K562 (cell line): ENCODE data around the gene CCDC183. TPM values are rescaled to one million over a fixed set of nuclear protein-coding genes. Genes with fewer than 3 reads are reported as not detected.

Source experiments
- ATAC-seq: fragments of 200-7000 bp; cut with Tn5 transposase; 3 replicates; pipeline ENCODE4 v1.9.1; 2020; ENCODE audit warnings: moderate library complexity
- BruUV-seq: library from RNA; stranded (reverse); fragments of 400-500 nt; replicated peaks from 2 replicates; lab custom pipeline; 2021; lab: Mats Ljungman, UMichigan
- CTCF ChIA-PET: fragments of 300-600 bp; formaldehyde crosslinking; extraction: SDS; loops from one replicate; lab custom pipeline; 2021; ENCODE audit warnings: low intra/inter-chr PET ratio; lab: Yijun Ruan, JAX
- POLR2A ChIA-PET: fragments of 300-600, 350-650 bp; sonication (Branson Sonifier 250); formaldehyde crosslinking; extraction: SDS; loops from one replicate; lab custom pipeline; 2021; ENCODE audit warnings: antibody characterized with exemption, inconsistent platforms; lab: Yijun Ruan, JAX
- DNase-seq, 4 experiments: peaks; one replicate each; pipeline versions ENCODE4 v3.0.0 to v3.0.0-alpha.2; 2011 to 2018; ENCODE audit warnings: low spot score in 3 of 4, mixed read lengths in 3 of 4; ENCODE audit errors: extremely low read depth in 1 of 4
- FAIRE-seq: peaks from 2 replicates; lab custom pipeline; 2011; peaks lifted over from hg19 to GRCh38; lab: Jason Lieb, UNC
- H2AFZ ChIP-seq: 2 replicates; pipeline ENCODE4 v1.6.0; 2011; ENCODE audit warnings: low read depth, low read length, control low read depth, inconsistent platforms
- H3K27ac ChIP-seq: fragments of 200-600 bp; 3 replicates; pipeline ENCODE4 v1.8.0; 2011; ENCODE audit warnings: low read depth, mild to moderate bottlenecking, control low read depth, inconsistent platforms, low read length, moderate library complexity, mixed read lengths; ENCODE audit errors: extremely low read depth
- H3K27me3 ChIP-seq, 2 experiments: fragments of 300-600 bp in 1 of 2; 2 replicates in 1 of 2; 3 replicates in 1 of 2; pipeline versions ENCODE4 v1.6.0 to v1.8.0; 2011; ENCODE audit warnings: inconsistent platforms in 2 of 2, low read length in 2 of 2, mild to moderate bottlenecking in 1 of 2, mixed read lengths in 1 of 2, moderate library complexity in 1 of 2; ENCODE audit not compliant: control insufficient read depth in 2 of 2, insufficient read depth in 2 of 2
- H3K36me3 ChIP-seq: fragments of 300-600 bp; 3 replicates; pipeline ENCODE4 v1.8.0; 2011; ENCODE audit warnings: mild to moderate bottlenecking, low read length, inconsistent platforms; ENCODE audit not compliant: control insufficient read depth, insufficient read depth
- H3K4me1 ChIP-seq, 2 experiments: fragments of 200-600 bp in 1 of 2; replicated peaks in 1 of 2; 2 replicates in 1 of 2; 3 replicates in 1 of 2; pipeline versions ENCODE4 v1.5.1 to v1.8.0; 2011; ENCODE audit warnings: inconsistent platforms in 2 of 2, low read length in 2 of 2, mild to moderate bottlenecking in 1 of 2, mixed read lengths in 1 of 2, moderate library complexity in 1 of 2; ENCODE audit not compliant: control insufficient read depth in 2 of 2, insufficient read depth in 2 of 2
- H3K4me2 ChIP-seq: 2 replicates; pipeline ENCODE4 v1.6.1; 2011; ENCODE audit warnings: low read length, control low read depth, inconsistent platforms, mixed read lengths; ENCODE audit not compliant: insufficient read depth
- H3K4me3 ChIP-seq: fragments of 200-600 bp; sonication (generic), shearing (Covaris generic); 2 replicates; pipeline ENCODE4 v1.5.1; 2016; ENCODE audit warnings: control low read depth, inconsistent platforms
- H3K79me2 ChIP-seq: fragments of 200-600 bp; 3 replicates; pipeline ENCODE4 v1.8.0; 2011; ENCODE audit warnings: low read length, inconsistent platforms; ENCODE audit not compliant: control insufficient read depth, insufficient read depth
- H3K9ac ChIP-seq, 2 experiments: 2 replicates each; pipeline versions ENCODE4 v1.6.0 to v1.6.1; 2011; ENCODE audit warnings: low read depth in 2 of 2, low read length in 2 of 2, control low read depth in 1 of 2, inconsistent platforms in 1 of 2, mild to moderate bottlenecking in 1 of 2, mixed read lengths in 1 of 2; ENCODE audit not compliant: insufficient read depth in 1 of 2
- H3K9me1 ChIP-seq: one replicate; pipeline ENCODE4 v1.6.0; 2011; ENCODE audit warnings: inconsistent platforms, mild to moderate bottlenecking, low read length, moderate library complexity; ENCODE audit not compliant: control insufficient read depth, insufficient read depth
- H3K9me3 ChIP-seq: replicated peaks from 2 replicates; pipeline ENCODE4 v1.5.1; 2011; ENCODE audit warnings: low read depth, low read length, inconsistent platforms; ENCODE audit not compliant: control insufficient read depth, insufficient read depth
- H4K20me1 ChIP-seq: replicated peaks from 2 replicates; pipeline ENCODE4 v1.6.1; 2011; ENCODE audit warnings: low read length, inconsistent platforms, mixed read lengths; ENCODE audit not compliant: control insufficient read depth, insufficient read depth
- BRD4 ChIP-seq: fragments of 200-600 bp; sonication (generic); IDR thresholded peaks from 2 replicates; pipeline ENCODE4 v1.6.1; 2017; ENCODE audit warnings: inconsistent platforms
- BRD9 ChIP-seq: fragments of 450-650 bp; IDR thresholded peaks from 2 replicates; pipeline ENCODE4 v1.6.1; 2018; ENCODE audit warnings: low read depth; ENCODE audit not compliant: partially characterized antibody
- GTF2A2 ChIP-seq: IDR thresholded peaks from 2 replicates; pipeline ENCODE4 v1.6.1; 2016; ENCODE audit warnings: mild to moderate bottlenecking, missing genetic modification characterization, missing compliant biosample characterization
- HIVEP1 ChIP-seq: fragments of 250-450 bp; sonication (Bioruptor Pico); IDR thresholded peaks from 2 replicates; pipeline ENCODE4 v1.4.0; 2020; ENCODE audit warnings: mild to moderate bottlenecking
- SMARCA4 ChIP-seq: fragments of 450-650 bp; IDR thresholded peaks from 2 replicates; pipeline ENCODE4 v1.6.1; 2016
- TAL1 ChIP-seq: fragments of 450-650 bp; IDR thresholded peaks from 2 replicates; pipeline ENCODE4 v1.6.1; 2016; ENCODE audit warnings: mild to moderate bottlenecking
- TARDBP ChIP-seq: fragments of 450-650 bp; IDR thresholded peaks from 2 replicates; pipeline ENCODE4 v1.6.1; 2016
- TEAD4 ChIP-seq, 2 experiments: sonication (generic) in 1 of 2; formaldehyde crosslinking in 1 of 2; IDR thresholded peaks; 2 replicates each; pipeline versions ENCODE4 v1.6.1 to v1.8.0; 2012 to 2022; ENCODE audit warnings: borderline replicate concordance in 1 of 2, inconsistent platforms in 1 of 2, low read length in 1 of 2, mild to moderate bottlenecking in 1 of 2, missing genetic modification reagents in 1 of 2
- ZBTB1 ChIP-seq: sonication (generic); formaldehyde crosslinking; IDR thresholded peaks from 2 replicates; pipeline ENCODE4 v1.8.1; 2023; ENCODE audit warnings: missing genetic modification reagents, low read depth, mild to moderate bottlenecking, borderline replicate concordance
- ZBTB7A ChIP-seq: IDR thresholded peaks from 2 replicates; pipeline ENCODE4 v1.6.1; 2011; ENCODE audit warnings: low read depth, mild to moderate bottlenecking, low read length, moderate library complexity, borderline replicate concordance; ENCODE audit not compliant: control insufficient read depth
- WGBS: fragments of 100-300 bp; shearing (Covaris generic); methylation state at CpG from one replicate; pipeline ENCODE4 v1.1.6; 2016; ENCODE audit warnings: low coverage, mixed read lengths; ENCODE audit not compliant: insufficient coverage; ENCODE audit errors: missing lambda C conversion rate; 5-methylcytosine and 5-hydroxymethylcytosine counted together
- in situ Hi-C: fragments of 300-500 bp; cut with MboI; formaldehyde crosslinking; loops from 4 replicates; pipeline ENCODE4 v1.15.0; 2018; ENCODE audit warnings: inconsistent platforms, mixed read lengths
- intact Hi-C: fragments of 100-400 bp; cut with micrococcal nuclease; formaldehyde crosslinking; loops from 2 replicates; pipeline ENCODE4 v1.14.2; 2022
- polyA plus RNA-seq, 8 experiments: library from polyadenylated mRNA; depleted of rRNA in 4 of 8; stranded (reverse) in 5 of 8; unstranded in 3 of 8; fragments of >200 nt; fragmentation: Nextera tagmentation in 2 of 8; fragmentation: Illumina TruSeq in 1 of 8; extraction: Ambion mirVana in 2 of 8; extraction: Trizol in 1 of 8; gene quantifications; 2 replicates each; pipeline versions ENCODE4 v1.2.1 to v1.2.3, GENCODE V29; 2011 to 2014; ENCODE audit warnings: inconsistent platforms in 1 of 8, missing spikeins in 1 of 8
- total RNA-seq, 7 experiments: library from RNA; depleted of rRNA in 6 of 7; stranded (reverse); fragments of >200 nt in 6 of 7; fragmentation: Illumina TruSeq in 2 of 7; extraction: Trizol in 2 of 7; gene quantifications; 2 replicates each; pipeline versions ENCODE4 v1.2.1 to v1.2.3, GENCODE V29; 2011 to 2021; ENCODE audit warnings: low replicate concordance in 1 of 7
- TF ChIP-seq, protein P1 (sequence below): sonication (generic); formaldehyde crosslinking; IDR thresholded peaks from 2 replicates; pipeline ENCODE4 v1.8.0; 2022; ENCODE audit warnings: missing genetic modification reagents, mild to moderate bottlenecking, borderline replicate concordance
- TF ChIP-seq, protein P2 (sequence below): fragments of 450-650 bp; IDR thresholded peaks from 2 replicates; pipeline ENCODE4 v1.6.1; 2018; ENCODE audit not compliant: partially characterized antibody
- TF ChIP-seq, protein P3 (sequence below): fragments of 250-450 bp; sonication (Bioruptor Pico); IDR thresholded peaks from 2 replicates; pipeline ENCODE4 v1.8.0; 2022; ENCODE audit warnings: moderate library complexity, mild to moderate bottlenecking, inconsistent platforms

The CCDC183 gene
- total and polyA plus RNA-seq, 9 of the 15 experiments (the other 6 are each of a cell fraction or from before 2014, with no cell fraction given): 0.21 to 0.60 (median 0.29) TPM; not detected in 4

DNA sequence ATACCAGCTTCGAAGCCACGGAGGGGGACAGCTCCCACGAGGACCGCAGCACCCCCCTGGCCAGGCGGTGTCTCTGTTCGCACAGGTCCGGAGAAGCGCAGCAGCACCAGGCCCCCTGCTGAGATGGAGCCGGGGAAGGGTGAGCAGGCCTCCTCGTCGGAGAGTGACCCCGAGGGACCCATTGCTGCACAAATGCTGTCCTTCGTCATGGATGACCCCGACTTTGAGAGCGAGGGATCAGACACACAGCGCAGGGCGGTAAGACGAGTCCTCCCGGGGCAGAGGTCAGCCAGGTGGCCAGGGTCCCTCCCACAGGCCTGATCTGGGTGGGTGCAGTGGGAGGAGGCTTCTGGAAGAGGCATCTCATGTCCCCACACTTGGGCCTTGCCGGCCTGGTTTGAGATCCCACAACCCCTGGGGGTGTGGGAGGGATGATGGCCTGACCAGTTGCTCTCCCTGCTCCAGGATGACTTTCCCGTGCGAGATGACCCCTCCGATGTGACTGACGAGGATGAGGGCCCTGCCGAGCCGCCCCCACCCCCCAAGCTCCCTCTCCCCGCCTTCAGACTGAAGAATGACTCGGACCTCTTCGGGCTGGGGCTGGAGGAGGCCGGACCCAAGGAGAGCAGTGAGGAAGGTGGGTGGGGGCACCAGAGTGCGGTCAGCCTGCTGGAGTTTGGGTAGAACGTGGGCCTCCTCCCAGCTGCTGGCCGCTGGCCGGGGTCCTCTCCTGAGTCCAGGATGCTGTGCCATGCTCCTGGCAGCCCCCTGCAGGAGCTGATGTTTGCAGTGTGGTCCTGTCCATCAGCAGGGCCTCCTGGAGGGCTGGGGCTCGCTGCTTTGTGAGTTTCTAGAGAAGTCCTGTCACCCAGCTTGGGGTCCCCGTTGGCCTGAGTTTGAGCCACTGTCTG is 43.3 kb downstream of the CCDC183 start:
- CTCF ChIA-PET: no interaction called here
- intact Hi-C loops (loop anchor here (2.0 kb wide), 1 partner anchor 53 kb away; no protein-coding TSS in a partner anchor), in situ Hi-C loops (no loop called here)
- TF ChIP-seq ZBTB1 (CRISPR knock-in tag) (no peak), GTF2A2 (tag) (no peak), HIVEP1 (CRISPR knock-in tag) (no peak), ZBTB7A (0 out of 2 replicates have a peak, but pooled peaks have one; percentile 44), BRD9 (no peak), TAL1 (no peak), BRD4 (no peak), TEAD4 (IDR thresholded peaks at IDR 0.05; ENCODE audit: low read length) (no peak), TEAD4 (CRISPR knock-in tag; IDR thresholded peaks at IDR 0.05; ENCODE audit: borderline replicate concordance) (no peak), TARDBP (no peak), SMARCA4 (no peak)
- TF ChIP-seq, protein P1, sequence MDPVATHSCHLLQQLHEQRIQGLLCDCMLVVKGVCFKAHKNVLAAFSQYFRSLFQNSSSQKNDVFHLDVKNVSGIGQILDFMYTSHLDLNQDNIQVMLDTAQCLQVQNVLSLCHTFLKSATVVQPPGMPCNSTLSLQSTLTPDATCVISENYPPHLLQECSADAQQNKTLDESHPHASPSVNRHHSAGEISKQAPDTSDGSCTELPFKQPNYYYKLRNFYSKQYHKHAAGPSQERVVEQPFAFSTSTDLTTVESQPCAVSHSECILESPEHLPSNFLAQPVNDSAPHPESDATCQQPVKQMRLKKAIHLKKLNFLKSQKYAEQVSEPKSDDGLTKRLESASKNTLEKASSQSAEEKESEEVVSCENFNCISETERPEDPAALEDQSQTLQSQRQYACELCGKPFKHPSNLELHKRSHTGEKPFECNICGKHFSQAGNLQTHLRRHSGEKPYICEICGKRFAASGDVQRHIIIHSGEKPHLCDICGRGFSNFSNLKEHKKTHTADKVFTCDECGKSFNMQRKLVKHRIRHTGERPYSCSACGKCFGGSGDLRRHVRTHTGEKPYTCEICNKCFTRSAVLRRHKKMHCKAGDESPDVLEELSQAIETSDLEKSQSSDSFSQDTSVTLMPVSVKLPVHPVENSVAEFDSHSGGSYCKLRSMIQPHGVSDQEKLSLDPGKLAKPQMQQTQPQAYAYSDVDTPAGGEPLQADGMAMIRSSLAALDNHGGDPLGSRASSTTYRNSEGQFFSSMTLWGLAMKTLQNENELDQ (CRISPR knock-in tag): no peak
- TF ChIP-seq, protein P2, sequence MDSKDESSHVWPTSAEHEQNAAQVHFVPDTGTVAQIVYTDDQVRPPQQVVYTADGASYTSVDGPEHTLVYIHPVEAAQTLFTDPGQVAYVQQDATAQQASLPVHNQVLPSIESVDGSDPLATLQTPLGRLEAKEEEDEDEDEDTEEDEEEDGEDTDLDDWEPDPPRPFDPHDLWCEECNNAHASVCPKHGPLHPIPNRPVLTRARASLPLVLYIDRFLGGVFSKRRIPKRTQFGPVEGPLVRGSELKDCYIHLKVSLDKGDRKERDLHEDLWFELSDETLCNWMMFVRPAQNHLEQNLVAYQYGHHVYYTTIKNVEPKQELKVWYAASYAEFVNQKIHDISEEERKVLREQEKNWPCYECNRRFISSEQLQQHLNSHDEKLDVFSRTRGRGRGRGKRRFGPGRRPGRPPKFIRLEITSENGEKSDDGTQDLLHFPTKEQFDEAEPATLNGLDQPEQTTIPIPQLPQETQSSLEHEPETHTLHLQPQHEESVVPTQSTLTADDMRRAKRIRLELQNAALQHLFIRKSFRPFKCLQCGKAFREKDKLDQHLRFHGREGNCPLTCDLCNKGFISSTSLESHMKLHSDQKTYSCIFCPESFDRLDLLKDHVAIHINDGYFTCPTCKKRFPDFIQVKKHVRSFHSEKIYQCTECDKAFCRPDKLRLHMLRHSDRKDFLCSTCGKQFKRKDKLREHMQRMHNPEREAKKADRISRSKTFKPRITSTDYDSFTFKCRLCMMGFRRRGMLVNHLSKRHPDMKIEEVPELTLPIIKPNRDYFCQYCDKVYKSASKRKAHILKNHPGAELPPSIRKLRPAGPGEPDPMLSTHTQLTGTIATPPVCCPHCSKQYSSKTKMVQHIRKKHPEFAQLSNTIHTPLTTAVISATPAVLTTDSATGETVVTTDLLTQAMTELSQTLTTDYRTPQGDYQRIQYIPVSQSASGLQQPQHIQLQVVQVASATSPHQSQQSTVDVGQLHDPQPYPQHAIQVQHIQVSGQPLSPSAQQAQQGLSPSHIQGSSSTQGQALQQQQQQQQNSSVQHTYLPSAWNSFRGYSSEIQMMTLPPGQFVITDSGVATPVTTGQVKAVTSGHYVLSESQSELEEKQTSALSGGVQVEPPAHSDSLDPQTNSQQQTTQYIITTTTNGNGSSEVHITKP: no peak
- TF ChIP-seq, protein P3, sequence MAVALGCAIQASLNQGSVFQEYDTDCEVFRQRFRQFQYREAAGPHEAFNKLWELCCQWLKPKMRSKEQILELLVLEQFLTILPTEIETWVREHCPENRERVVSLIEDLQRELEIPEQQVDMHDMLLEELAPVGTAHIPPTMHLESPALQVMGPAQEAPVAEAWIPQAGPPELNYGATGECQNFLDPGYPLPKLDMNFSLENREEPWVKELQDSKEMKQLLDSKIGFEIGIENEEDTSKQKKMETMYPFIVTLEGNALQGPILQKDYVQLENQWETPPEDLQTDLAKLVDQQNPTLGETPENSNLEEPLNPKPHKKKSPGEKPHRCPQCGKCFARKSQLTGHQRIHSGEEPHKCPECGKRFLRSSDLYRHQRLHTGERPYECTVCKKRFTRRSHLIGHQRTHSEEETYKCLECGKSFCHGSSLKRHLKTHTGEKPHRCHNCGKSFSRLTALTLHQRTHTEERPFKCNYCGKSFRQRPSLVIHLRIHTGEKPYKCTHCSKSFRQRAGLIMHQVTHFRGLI (CRISPR knock-in tag): no peak

More for the DNA sequence above, 43.3 kb downstream of the CCDC183 start:
- Histone ChIP-seq H3K4me1 (peaks cover 12 to 92% of the 10 kb centered on the region in 2 experiments), H2AFZ (no peak overlapping the region), H3K36me3 (peaks cover 60% of the 10 kb centered on the region; the same call in 2 of the 3 replicates), H3K9ac (peak overlapping the region in 1 of 2 experiments; percentile 75; a peak in 2 of 4 replicates), H3K79me2 (no peaks in the 10 kb centered on the region), H3K9me3 (no peaks in the 10 kb centered on the region), H3K9me1 (no peaks in the 10 kb centered on the region), H3K27ac (peak overlapping the region; percentile 28; the same call in 2 of the 3 replicates), H3K27me3 (no peaks in the 10 kb centered on the region), H3K4me2 (no peak overlapping the region; the same call in 1 of the 2 replicates), H4K20me1 (peaks cover 17% of the 10 kb centered on the region), H3K4me3 (no peak overlapping the region)
- ATAC-seq (no peak), DNase-seq (peak in 2 of 4 experiments; percentile 33 to 35), FAIRE-seq (no peak)
- no TSS peak for BruUV-seq
- POLR2A ChIA-PET: interaction anchor here (0.9 to 2.6 kb wide), 7 partner anchors 8 to 37 kb away, joined by 3 to 10 read pairs (median 4); no protein-coding TSS in a partner anchor
- 69% methylated on average over 28 of the region's 36 CpGs for WGBS
